T47D (cell line): ENCODE results near the gene SLC7A7.
"Not testable (repeated sequence)": the region's sequence is repeated elsewhere in the genome, so short reads cannot be mapped to it uniquely, and the experiment has no call there.

Experiments used
- DNase-seq, 2 experiments: peaks; one replicate each; pipeline versions ENCODE4 v3.0.0 to v3.0.0-alpha.2; 2011 to 2012; ENCODE audit warnings: low read depth in 1 of 2, low spot score in 1 of 2
- JUND ChIP-seq: IDR thresholded peaks from 2 replicates; pipeline ENCODE4 v1.6.1; 2012; ENCODE audit warnings: low read depth
- in situ Hi-C: cut with HindIII; loops from 2 replicates; pipeline ENCODE4 v1.10.0; 2016; ENCODE audit warnings: low sequenced_read_pairs, low pct_unique_long_range_greater_than_20kb

SLC7A7 gene

GRCh38 chr14:22735096-22735495 lies 80.1 kb downstream of the SLC7A7 start:
- TF ChIP-seq JUND = no peak
- in situ Hi-C loops = no loop called here
- DNase-seq = no peak

- no peak for DNase-seq
- no peak for TF ChIP-seq JUND
- in situ Hi-C loops = no loop called here
Measured at GRCh38 chr14:22733829-22734228, 81.4 kb downstream of the SLC7A7 start.

- in situ Hi-C loops = not testable (repeated sequence)
Measured at GRCh38 chr14:22732062-22732461, 83.2 kb downstream of the SLC7A7 start.

GRCh38 chr14:22726012-22726411 lies 89.2 kb downstream of the SLC7A7 start:
- DNase-seq = no peak
- in situ Hi-C loops = no loop called here

More at GRCh38 chr14:22732062-22732461, 83.2 kb downstream of the SLC7A7 start:
- not testable (repeated sequence) for DNase-seq

GRCh38 chr14:22725374-22725773 lies 89.9 kb downstream of the SLC7A7 start:
- in situ Hi-C loops = not testable (repeated sequence)

More at GRCh38 chr14:22726012-22726411, 89.2 kb downstream of the SLC7A7 start:
- no peak for TF ChIP-seq JUND

GRCh38 chr14:22724847-22725246 lies 90.4 kb downstream of the SLC7A7 start:
- in situ Hi-C loops = not testable (repeated sequence)

More at GRCh38 chr14:22725374-22725773, 89.9 kb downstream of the SLC7A7 start:
- not testable (repeated sequence) for DNase-seq

GRCh38 chr14:22723815-22724214 lies 91.4 kb downstream of the SLC7A7 start:
- in situ Hi-C loops = no loop called here
- no peak for DNase-seq
- TF ChIP-seq JUND = no peak

More at GRCh38 chr14:22724847-22725246, 90.4 kb downstream of the SLC7A7 start:
- DNase-seq = not testable (repeated sequence)
